Skeletal muscle cell (primary cell): ENCODE measurements around the gene SLCO4A1.

Experiments
- DNase-seq: peaks from one replicate; pipeline ENCODE4 v3.0.0-alpha.2; 2010; ENCODE audit warnings: low read depth
- H3K4me3 ChIP-seq: 2 replicates; pipeline ENCODE4 v1.5.1; 2011; ENCODE audit warnings: low read depth, mild to moderate bottlenecking, control low read depth, low read length, moderate library complexity

The SLCO4A1 gene

GRCh38 chr20:62606016-62606415 is 36.3 kb upstream of the SLCO4A1 start:
- DNase-seq: no peak
- no peak overlapping the region for H3K4me3 ChIP-seq

DNA sequence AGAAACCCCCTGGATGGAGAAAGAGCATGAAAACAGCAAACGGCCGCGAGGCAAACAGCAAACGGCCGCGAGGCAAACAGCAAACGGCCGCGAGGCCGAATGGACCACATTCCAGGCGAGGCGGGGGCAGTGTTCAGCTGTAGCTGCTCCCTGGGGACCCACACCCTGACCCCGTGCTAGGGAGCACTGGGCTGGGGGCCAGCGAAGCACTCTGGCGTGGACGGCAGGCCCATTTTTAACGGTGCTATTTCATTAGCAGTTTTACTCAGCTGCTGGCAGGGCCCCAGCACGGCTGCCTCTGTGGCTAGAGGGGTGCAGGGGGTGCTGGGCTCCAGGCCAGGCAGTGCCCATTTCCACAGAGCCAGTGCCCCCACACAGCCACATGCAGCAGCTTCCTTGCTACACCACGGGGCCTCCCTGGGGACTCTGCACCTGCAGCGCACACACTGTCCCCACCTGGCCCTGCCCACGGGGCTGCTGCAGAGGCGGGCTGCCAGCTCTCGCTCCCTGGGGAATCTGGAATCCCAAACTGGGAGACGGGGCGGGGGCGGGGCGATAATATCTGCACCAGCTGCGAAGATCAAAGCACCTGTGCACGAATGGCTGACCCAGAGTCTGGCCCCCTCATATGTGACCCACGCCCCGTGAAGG is 35.6 kb upstream of the SLCO4A1 start:
- H3K4me3 ChIP-seq: no peak overlapping the region
- no peak for DNase-seq

DNA sequence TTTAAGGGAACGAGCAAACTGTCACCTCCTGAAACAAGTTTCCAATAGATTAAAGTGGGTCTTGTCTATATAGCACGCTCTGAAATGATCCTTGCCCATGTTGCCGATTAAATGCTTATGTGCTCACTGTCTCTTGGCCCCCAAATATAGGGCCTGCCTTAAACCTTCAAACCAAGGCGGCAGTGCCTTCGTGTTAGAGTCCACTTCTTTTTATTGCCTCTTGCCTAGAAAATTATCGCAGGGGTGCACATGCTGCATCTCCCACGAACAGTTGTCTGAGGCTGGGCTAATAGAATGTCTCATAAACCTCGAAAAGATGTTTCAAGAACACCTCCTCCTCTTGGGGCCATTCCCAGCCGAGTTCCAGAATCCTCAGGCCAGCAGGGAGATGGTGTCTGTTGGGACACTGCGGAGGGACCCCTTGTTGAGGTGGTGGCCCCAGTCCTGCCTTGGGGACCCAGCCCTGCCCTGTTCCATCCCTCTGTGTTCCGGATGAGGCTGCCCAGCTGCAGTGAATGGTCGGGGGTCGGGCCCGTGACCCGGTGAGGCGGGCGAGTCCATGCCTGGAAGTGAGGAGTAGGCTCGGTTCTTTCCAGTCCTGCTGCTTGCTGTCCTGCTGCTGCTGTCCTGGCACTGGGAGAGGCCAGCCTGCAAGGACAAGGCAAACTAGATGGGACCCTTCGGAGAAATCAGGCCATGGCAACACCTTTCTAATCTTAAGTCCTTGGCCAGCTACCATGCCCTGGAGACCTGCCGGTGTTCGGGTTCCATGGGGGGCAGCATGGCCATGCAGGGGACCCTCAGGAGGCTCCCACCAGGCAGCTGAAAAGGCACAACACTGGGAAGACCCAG is 34.7 kb upstream of the SLCO4A1 start:
- no peak for DNase-seq
- H3K4me3 ChIP-seq: no peak overlapping the region

GRCh38 chr20:62608218-62608565 is 34.1 kb upstream of the SLCO4A1 start:
- no peak overlapping the region for H3K4me3 ChIP-seq
- no peak for DNase-seq

GRCh38 chr20:62609279-62609720 is 33.0 kb upstream of the SLCO4A1 start:
- H3K4me3 ChIP-seq: no peak overlapping the region
- no peak for DNase-seq

- DNase-seq: no peak
- H3K4me3 ChIP-seq: no peak overlapping the region
These were observed 32.2 kb upstream of the SLCO4A1 start for GRCh38 chr20:62609811-62610757.

GRCh38 chr20:62611012-62611411 is 31.3 kb upstream of the SLCO4A1 start:
- no peak for DNase-seq
- H3K4me3 ChIP-seq: no peak overlapping the region

- no peak for DNase-seq
These were observed 30.5 kb upstream of the SLCO4A1 start for GRCh38 chr20:62611819-62612218.

GRCh38 chr20:62614085-62614960 is 28.0 kb upstream of the SLCO4A1 start:
- no peak overlapping the region for H3K4me3 ChIP-seq
- no peak for DNase-seq

More at GRCh38 chr20:62611819-62612218, 30.5 kb upstream of the SLCO4A1 start:
- H3K4me3 ChIP-seq: no peak overlapping the region

DNA sequence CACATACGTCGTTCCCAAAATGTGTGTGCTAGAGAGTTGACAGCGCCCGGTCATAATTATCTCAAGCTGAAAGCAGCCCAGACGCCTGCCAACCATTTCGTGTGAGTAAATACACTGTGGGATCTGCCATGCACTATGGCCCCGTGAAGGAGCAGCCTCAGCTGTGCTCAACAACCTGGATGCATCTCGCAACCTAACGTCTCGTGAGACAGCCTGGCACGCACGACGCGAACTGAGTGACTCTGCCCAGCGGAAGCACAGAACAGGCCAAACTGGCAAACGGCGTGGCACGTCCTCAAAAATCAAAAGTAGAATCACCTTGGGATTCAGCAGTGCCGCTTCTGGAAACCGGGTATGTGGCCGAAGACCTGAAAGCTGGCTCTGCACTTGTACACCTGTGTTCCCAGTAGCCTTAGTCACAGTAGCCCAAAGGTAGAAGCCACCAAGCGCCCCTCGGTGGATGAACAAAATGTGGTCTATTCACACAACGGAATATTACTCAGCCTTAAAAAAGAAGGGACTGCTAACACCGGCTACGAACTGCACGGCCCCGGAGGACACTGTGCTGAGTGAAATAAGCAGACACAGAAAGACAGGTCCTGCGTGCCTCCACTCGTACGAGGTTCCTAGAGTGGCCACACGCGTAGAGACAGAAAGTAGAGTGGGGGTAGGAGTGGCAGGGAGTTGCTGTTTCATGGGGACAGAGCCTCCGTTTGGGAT is 27.2 kb upstream of the SLCO4A1 start:
- no peak for DNase-seq
- H3K4me3 ChIP-seq: no peak overlapping the region

DNA sequence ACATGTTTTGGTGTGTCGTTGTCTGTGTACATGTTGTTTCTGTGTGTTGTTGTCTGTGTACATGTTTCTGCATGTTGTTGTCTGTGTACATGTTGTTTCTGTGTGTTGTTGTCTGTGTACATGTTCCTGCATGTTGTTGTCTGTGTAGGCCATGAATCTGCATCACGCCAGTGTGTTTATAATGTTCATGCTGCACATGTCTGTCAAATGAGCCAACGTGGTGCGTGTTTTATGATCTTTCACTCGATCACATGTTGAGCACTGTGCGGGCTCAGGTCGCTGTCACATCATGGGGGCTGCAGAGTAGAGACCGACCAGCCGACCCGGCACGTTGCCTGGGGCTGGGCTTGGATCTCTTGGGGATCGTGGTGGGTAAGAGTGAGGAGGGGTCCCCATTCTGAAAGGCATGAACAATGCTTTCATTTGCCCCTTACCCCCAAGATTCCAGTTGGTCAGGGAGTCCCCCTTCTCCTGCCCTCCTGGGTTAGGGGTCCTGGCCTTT is 26.5 kb upstream of the SLCO4A1 start:
- no peak for DNase-seq
- H3K4me3 ChIP-seq: no peak overlapping the region

GRCh38 chr20:62616728-62617621 is 25.3 kb upstream of the SLCO4A1 start:
- no peak overlapping the region for H3K4me3 ChIP-seq
- no peak for DNase-seq

DNA sequence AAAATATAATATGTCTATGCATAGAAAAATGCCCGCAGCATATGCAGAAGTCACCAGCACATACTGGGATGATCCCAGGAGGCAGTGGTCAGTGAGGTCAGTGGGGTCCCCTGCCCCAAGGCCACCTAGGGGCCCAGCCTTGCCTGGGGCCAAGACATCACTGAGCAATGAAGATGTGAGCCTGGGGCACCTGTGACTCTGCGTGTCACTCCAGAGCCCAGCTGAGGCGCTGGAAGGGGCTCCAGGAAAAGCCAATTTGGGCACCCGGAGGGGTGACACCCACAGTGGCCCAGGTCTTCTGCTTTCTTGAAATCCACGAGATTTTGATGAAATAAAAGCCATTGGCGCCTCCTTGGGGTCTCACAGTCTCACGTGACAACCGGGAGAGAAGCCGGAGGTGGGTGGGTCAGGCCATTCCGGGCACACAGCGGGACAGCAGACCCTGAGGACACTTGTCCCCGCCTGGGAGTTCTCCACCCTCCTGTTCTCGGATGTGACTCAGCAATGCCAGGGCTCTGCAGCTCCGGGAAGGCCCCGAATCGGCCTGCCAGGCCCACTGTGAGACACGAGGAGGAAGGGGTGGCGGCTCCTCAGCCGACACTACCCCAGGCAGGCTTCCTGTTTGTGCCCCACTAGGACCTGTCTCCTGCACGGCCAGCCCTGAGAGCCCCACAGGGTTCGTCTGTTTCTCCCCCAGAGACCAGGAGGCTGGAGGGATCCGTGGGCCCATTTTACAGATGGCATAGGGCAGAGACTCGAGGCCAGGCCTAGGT is 24.4 kb upstream of the SLCO4A1 start:
- no peak for DNase-seq
- no peak overlapping the region for H3K4me3 ChIP-seq

- no peak for DNase-seq
- H3K4me3 ChIP-seq: no peak overlapping the region
These were observed 23.4 kb upstream of the SLCO4A1 start for GRCh38 chr20:62618611-62619529.

DNA sequence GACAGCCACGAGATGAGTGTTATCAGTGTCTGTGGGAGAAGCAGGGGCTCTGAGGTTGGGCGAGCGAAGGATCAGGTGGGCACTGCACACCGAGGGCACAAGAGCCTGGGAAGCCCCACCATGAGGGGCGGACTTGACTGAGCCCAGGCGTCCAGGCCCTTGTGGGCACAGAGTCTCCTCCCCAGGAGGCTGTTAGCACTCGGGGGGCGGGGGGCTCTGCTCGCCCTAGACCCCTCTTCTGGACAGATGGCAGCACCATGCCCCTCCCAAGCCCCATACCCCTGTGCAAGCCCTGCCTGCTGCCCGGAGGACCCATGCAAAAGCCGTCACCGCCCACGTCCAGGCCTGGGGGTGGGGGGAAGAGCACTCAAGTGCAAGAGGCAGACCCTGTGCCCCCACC is 21.7 kb upstream of the SLCO4A1 start:
- H3K4me3 ChIP-seq: no peak overlapping the region
- DNase-seq: no peak
